Measurements from ENCODE around the gene SPRED2. TPM values are rescaled to one million over a fixed set of nuclear protein-coding genes. Genes with fewer than 3 reads are reported as not detected.
A peak's percentile ranks its signal among the peaks of the same experiment; 100 is the strongest.

The SPRED2 gene
- total RNA-seq, 2 experiments from 2014 or later: 6.1 to 8.9 TPM

DNA sequence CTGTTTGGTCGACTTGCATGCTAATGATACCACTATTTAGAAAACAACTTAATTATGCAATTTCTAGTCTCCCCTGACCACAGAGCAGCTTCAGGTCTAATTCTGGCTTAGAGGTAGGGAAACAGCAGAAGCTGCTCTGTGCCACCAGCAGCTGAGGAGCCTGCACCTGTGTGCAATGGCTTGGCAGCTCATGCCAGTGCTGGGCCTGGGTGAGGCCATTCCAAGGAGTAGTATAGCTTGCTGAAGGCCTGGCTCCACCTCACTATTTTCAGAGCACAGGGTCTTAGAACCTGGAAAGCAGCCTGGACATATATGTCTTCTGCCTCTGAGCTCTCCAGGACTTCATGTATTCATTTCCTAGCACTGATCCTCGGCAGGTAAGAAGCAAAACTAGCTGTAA lies 62.8 kb downstream of the SPRED2 start:
- H3K27ac Mint-ChIP-seq: no peak overlapping the region
- H3K4me3 Mint-ChIP-seq: no peak overlapping the region
- ChIA-PET CTCF (no interaction called here), POLR2A (interaction anchor here (0.6 kb wide), 1 partner anchor 17 kb away, joined by 3 read pairs; no protein-coding TSS in a partner anchor)
- no peaks in the 10 kb centered on the region for H3K27me3 Mint-ChIP-seq
- no peak for DNase-seq
- no peaks in the 10 kb centered on the region for H3K9me3 Mint-ChIP-seq
- H3K36me3 Mint-ChIP-seq: no peaks in the 10 kb centered on the region
- intact Hi-C loops (cut with micrococcal nuclease): no loop called here
- peaks cover 15% of the 10 kb centered on the region for H3K4me1 Mint-ChIP-seq (ENCODE audit: low read depth)

DNA sequence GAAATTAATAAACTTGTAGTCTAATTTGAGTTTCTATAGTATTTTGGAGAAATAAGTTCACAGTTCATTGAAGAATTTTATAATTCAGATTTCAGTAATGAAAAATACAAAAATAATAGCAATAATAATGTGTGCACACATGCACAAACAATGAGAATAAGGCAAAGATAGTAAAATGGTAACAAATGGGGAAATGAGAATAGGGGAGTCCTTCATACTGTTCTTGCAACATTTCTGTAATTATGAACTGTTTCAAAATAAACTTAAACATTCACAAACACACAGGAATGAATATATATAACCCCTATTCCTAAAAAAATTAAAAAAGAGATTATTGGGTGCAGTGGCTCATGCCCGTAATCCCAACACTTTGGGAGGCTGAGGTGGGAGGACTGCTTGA lies 63.9 kb downstream of the SPRED2 start:
- POLR2A ChIA-PET: interaction anchor here (0.9 kb wide), 1 partner anchor 9 kb away, joined by 4 read pairs; no protein-coding TSS in a partner anchor

DNA sequence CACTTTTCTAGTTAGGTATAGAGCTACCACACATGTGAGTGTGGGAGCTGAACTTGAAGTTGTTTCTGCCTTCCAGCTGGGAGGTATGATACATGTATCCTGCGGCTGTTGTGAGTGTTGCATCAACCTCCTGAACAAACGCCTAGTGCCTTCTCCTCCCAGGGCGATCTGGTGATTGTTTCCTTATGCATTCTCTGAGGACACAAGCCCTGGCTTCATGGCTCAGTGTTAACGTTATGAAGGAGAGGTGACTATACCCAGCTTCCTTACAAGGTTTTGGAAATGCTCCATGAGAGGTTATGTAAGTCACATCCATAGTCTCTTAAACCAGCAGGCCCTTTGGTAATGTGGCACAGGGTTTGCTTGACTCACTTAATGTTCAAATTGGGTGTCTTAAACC lies 64.9 kb downstream of the SPRED2 start:
- no peaks in the 10 kb centered on the region for H3K36me3 Mint-ChIP-seq

More for the DNA sequence above, 63.9 kb downstream of the SPRED2 start:
- Mint-ChIP-seq H3K4me3 (no peak overlapping the region), H3K27ac (no peak overlapping the region), H3K9me3 (no peaks in the 10 kb centered on the region), H3K36me3 (no peaks in the 10 kb centered on the region), H3K4me1 (ENCODE audit: low read depth) (peaks cover 12% of the 10 kb centered on the region), H3K27me3 (no peaks in the 10 kb centered on the region)
- intact Hi-C loops (cut with micrococcal nuclease): no loop called here
- CTCF ChIA-PET: interaction anchor here (0.7 kb wide), 1 partner anchor 58 kb away, joined by 3 read pairs; no protein-coding TSS in a partner anchor
- no peak for DNase-seq

DNA sequence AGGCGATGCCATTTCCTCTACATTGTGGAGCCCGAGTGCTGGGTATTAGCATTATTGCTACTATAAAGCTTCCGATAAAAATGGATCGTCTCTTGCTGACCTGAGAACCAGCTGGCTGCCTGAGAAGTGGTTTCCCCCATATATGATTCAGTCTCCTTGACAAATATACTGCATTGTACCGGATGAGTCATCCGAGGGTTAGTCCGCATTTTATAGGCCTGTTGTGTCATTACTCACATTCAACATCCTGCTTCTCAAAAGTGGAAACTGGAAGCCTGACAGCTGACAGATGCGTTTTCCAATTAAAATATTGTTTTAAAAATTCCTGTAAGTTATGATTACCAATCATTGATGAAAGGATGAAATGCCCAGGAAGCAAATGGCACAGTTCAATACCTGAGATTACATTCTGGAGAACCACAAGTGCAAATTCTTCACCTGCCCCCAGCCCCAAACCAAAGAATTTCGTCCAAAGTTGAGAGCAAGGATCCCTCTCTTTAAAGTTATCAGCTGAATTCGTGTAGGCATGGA lies 65.7 kb downstream of the SPRED2 start:
- intact Hi-C loops (cut with micrococcal nuclease): loop anchor here (1.0 to 2.0 kb wide), 4 partner anchors 8 to 65 kb away; no protein-coding TSS in a partner anchor
- H3K4me3 Mint-ChIP-seq: no peak overlapping the region

More for the DNA sequence above, 64.9 kb downstream of the SPRED2 start:
- no peak for DNase-seq
- no peak overlapping the region for H3K27ac Mint-ChIP-seq
- no peak overlapping the region for H3K4me3 Mint-ChIP-seq
- intact Hi-C loops (cut with micrococcal nuclease): loop anchor here (2.0 kb wide), 1 partner anchor 15 kb away; no protein-coding TSS in a partner anchor
- ChIA-PET POLR2A (interaction anchor here (0.7 to 0.9 kb wide), 2 partner anchors 10 to 15 kb away, joined by 3 to 4 read pairs; no protein-coding TSS in a partner anchor), CTCF (interaction anchor here (0.7 to 1.0 kb wide), 2 partner anchors 15 to 57 kb away, joined by 3 to 4 read pairs; no protein-coding TSS in a partner anchor)
- H3K27me3 Mint-ChIP-seq: no peaks in the 10 kb centered on the region
- H3K9me3 Mint-ChIP-seq: no peaks in the 10 kb centered on the region
- H3K4me1 Mint-ChIP-seq (ENCODE audit: low read depth): peaks cover 12% of the 10 kb centered on the region

DNA sequence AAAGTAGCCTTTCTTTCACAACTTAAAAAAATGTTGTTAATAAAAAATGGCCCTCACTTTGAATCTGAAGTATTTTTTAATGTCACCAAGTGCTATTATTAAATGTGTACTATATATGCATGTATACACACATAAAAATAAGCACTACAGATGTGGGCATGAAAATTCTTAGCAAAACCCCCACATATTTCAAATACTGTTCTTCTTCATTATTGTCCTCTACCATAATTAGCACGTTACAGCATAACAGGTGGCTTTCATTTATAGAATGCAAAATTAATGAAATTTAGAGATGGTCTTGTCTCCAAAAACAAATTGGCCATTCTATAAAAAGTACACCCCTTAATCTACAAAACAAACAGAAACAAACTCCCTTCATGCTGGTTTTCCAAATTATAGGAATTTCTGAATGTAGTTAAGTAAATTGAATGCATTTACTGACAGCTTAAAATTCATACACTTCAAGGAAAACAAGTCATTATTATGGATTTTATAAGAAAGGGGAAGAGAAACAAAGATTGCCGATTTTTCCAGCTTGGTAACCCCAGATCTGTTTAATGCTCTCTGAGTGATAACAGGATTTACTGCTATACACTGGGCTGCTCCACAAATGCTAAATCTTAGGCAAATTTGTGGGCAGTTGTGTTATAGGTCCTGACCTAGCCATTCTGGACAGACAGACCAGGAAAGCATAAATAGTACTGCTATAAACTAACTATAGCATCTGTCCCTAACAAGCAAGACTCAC lies 67.2 kb downstream of the SPRED2 start:
- CTCF ChIA-PET: interaction anchor here (1.2 to 1.5 kb wide), 2 partner anchors 15 to 26 kb away, joined by 3 to 5 read pairs; no protein-coding TSS in a partner anchor
- Mint-ChIP-seq H3K9me3 (no peaks in the 10 kb centered on the region), H3K4me1 (ENCODE audit: low read depth) (peaks cover 25% of the 10 kb centered on the region), H3K27ac (no peak overlapping the region), H3K27me3 (no peaks in the 10 kb centered on the region), H3K36me3 (no peaks in the 10 kb centered on the region), H3K4me3 (no peak overlapping the region)
- intact Hi-C loops (cut with micrococcal nuclease): no loop called here
- POLR2A ChIA-PET: no interaction called here
- DNase-seq: no peak

More for the DNA sequence above, 65.7 kb downstream of the SPRED2 start:
- H3K4me1 Mint-ChIP-seq (ENCODE audit: low read depth): peaks cover 19% of the 10 kb centered on the region
- H3K9me3 Mint-ChIP-seq: no peaks in the 10 kb centered on the region
- H3K27me3 Mint-ChIP-seq: no peaks in the 10 kb centered on the region
- CTCF ChIA-PET: interaction anchor here (1.0 kb wide), 1 partner anchor 16 kb away, joined by 5 read pairs; no protein-coding TSS in a partner anchor
- no peaks in the 10 kb centered on the region for H3K36me3 Mint-ChIP-seq
- DNase-seq: peak; percentile 56
- no peak overlapping the region for H3K27ac Mint-ChIP-seq
- POLR2A ChIA-PET: interaction anchor here (1.2 kb wide), 2 partner anchors 46 to 50 kb away, joined by 3 to 5 read pairs; no protein-coding TSS in a partner anchor

DNA sequence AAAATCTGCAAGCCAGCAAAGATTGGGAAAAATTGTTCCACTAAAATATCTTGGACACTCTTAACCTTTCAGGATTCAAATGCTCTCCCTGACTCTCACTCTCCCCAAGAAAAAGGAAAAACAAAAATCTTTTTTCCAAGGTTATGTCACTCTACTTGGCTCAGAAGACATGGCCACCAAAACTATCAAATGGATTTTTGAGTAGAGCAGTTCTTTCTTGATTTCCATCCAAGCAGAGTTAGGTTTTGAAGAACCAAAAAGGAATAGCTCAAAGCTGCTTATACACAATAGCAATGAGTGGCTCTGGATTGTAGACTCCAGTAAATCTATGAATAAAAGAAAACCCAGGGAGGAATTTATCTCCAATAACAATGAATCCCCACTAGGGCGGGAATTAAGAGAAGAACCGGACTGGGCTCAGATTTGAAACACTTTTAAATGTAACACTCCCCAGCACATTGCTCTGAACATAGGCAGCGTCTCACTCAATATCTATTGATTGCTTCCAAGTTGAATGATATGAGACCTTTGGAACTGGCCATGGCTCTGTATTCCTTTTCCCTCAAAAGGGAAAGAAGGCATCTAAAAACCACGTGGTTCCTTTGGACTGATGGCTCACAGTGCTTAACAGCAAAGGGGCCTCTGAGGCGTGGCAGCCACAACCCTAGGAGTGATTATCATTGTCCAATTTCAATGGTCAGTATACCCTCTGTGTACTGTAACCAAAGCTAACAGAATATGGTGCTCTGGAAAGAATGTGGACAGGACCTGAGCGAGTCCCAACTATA lies 68.3 kb downstream of the SPRED2 start:
- Mint-ChIP-seq H3K36me3 (no peaks in the 10 kb centered on the region), H3K27me3 (no peaks in the 10 kb centered on the region), H3K27ac (no peak overlapping the region), H3K4me1 (ENCODE audit: low read depth) (peaks cover 25% of the 10 kb centered on the region), H3K9me3 (no peaks in the 10 kb centered on the region), H3K4me3 (no peak overlapping the region)
- POLR2A ChIA-PET: no interaction called here
- CTCF ChIA-PET: interaction anchor here (1.2 to 1.5 kb wide), 2 partner anchors 13 to 25 kb away, joined by 3 to 5 read pairs; no protein-coding TSS in a partner anchor
- no peak for DNase-seq
- intact Hi-C loops (cut with micrococcal nuclease): no loop called here

DNA sequence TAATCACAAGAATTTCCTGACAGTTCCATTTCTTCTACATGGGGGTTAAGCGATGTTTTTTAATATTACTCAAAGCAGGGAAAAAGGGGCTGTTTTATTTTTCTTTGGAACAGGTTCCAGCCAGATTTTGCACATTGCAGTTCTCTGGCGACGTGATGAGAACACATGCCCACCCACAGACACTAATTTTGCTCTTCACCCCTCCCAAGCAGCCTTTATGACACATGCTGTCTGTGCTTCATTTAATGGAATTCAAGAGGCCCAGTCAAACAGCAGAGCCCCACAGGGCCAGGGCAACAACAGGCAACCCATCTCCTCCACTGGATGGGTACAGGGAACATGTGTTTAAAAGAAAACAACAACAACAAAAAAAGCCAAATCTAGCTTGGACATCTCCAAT lies 70.8 kb downstream of the SPRED2 start:
- DNase-seq: no peak
- Mint-ChIP-seq H3K4me1 (ENCODE audit: low read depth) (peaks cover 40% of the 10 kb centered on the region), H3K9me3 (no peaks in the 10 kb centered on the region), H3K27me3 (no peaks in the 10 kb centered on the region), H3K27ac (no peak overlapping the region), H3K4me3 (no peak overlapping the region), H3K36me3 (no peaks in the 10 kb centered on the region)
- CTCF ChIA-PET: no interaction called here
- intact Hi-C loops (cut with micrococcal nuclease): no loop called here
- POLR2A ChIA-PET: interaction anchor here (0.7 to 1.0 kb wide), 2 partner anchors 12 to 134 kb away, joined by 3 to 4 read pairs; partner anchors contain the start of gene ACTR2

DNA sequence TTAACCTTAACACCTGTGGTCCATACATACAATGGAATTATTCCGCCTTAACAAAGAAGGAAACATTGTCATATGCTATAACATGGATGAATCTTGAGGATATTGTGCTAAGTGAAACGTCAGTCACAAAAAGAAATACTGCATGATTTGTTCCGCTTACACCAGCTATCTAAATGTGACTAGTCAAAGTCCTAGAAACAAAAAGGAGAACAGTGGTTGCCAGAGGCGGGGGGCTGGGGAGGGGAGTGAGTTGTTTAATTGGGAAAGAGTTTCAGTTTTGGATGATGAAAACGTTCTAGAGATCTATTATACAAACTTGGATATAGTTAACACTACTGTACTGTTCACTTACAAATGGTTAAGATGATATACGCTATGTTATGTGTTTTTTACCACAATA lies 72.0 kb downstream of the SPRED2 start:
- H3K27ac Mint-ChIP-seq: no peak overlapping the region
- intact Hi-C loops (cut with micrococcal nuclease): no loop called here
- no peak overlapping the region for H3K4me3 Mint-ChIP-seq
- peaks cover 34% of the 10 kb centered on the region for H3K4me1 Mint-ChIP-seq (ENCODE audit: low read depth)
- ChIA-PET CTCF (no interaction called here), POLR2A (interaction anchor here (1.3 kb wide), 1 partner anchor 13 kb away, joined by 3 read pairs; no protein-coding TSS in a partner anchor)
- H3K27me3 Mint-ChIP-seq: no peaks in the 10 kb centered on the region
- no peaks in the 10 kb centered on the region for H3K36me3 Mint-ChIP-seq
- no peak for DNase-seq
- H3K9me3 Mint-ChIP-seq: no peaks in the 10 kb centered on the region

DNA sequence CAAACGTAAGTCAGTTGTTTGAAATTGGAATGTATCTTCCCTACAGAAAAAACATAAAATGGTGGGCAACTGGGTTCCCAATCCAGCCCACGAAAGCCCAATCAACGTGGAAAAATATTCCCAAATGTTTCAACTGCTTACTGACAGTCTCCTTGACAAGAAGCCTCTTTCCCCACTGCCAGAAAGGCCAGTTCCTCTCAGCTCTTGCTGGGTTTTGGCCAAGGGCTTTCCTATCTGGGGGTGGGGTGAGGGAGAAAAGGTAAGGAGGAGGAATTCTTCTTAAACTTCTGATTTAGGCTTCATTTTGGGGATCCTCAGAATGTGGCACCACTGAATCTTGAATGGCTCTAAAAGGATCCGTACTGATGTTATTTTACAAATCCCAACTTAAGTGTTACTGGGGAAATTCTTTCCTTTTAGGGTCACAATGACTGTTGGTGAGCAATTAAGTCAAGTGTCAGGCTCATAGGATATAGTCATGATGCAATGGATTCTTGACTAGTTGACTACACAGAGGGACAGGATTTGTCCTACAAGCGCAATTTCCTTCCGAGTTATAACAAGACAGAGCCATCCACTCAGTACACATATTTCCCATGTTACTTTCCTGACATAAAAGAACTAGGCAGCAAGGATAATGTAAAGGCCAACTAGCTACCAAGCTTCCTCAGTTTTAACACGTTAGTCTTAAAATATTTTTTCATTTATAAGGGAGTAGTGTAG lies 73.6 kb downstream of the SPRED2 start:
- CTCF ChIA-PET: interaction anchor here (1.6 to 2.5 kb wide), 2 partner anchors 24 to 39 kb away, joined by 3 to 13 read pairs; no protein-coding TSS in a partner anchor

DNA sequence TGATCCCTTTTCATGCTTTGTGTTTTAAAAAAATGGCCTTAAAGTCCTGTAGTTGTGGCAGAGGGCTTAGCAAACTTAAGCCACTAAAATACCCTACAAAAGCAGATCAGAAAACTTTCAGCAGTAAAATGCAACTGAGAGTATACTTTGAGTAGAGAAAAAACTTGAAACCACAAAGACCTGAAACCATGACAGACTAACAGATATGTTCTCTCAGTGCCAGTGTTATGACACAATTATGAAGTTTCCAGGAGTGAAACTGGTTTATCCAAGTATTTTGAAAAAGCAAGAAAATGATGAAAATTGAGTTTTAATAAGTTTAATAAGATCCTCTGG lies 74.5 kb downstream of the SPRED2 start:
- Mint-ChIP-seq H3K36me3 (no peaks in the 10 kb centered on the region), H3K27ac (peak overlapping the region; percentile 28), H3K27me3 (no peaks in the 10 kb centered on the region), H3K4me1 (ENCODE audit: low read depth) (peaks cover 34% of the 10 kb centered on the region), H3K9me3 (no peaks in the 10 kb centered on the region), H3K4me3 (no peak overlapping the region)
- ChIA-PET POLR2A (interaction anchor here (1.6 to 3.7 kb wide), 2 partner anchors 37 to 79 kb away, joined by 4 to 17 read pairs; no protein-coding TSS in a partner anchor), CTCF (interaction anchor here (1.6 to 2.5 kb wide), 2 partner anchors 25 to 38 kb away, joined by 3 to 13 read pairs; no protein-coding TSS in a partner anchor)
- DNase-seq: no peak
- intact Hi-C loops (cut with micrococcal nuclease): loop anchor here (1.0 to 5.0 kb wide), 5 partner anchors 8 to 131 kb away; partner anchors contain the start of gene ACTR2

More for the DNA sequence above, 73.6 kb downstream of the SPRED2 start:
- intact Hi-C loops (cut with micrococcal nuclease): loop anchor here (1.0 to 5.0 kb wide), 3 partner anchors 7 to 132 kb away; partner anchors contain the start of gene ACTR2
- H3K27ac Mint-ChIP-seq: no peak overlapping the region
- H3K36me3 Mint-ChIP-seq: no peaks in the 10 kb centered on the region
- no peaks in the 10 kb centered on the region for H3K9me3 Mint-ChIP-seq
- no peak for DNase-seq
- no peaks in the 10 kb centered on the region for H3K27me3 Mint-ChIP-seq
- peaks cover 34% of the 10 kb centered on the region for H3K4me1 Mint-ChIP-seq (ENCODE audit: low read depth)
- POLR2A ChIA-PET: interaction anchor here (1.3 to 3.7 kb wide), 2 partner anchors 15 to 38 kb away, joined by 3 to 17 read pairs; no protein-coding TSS in a partner anchor
- no peak overlapping the region for H3K4me3 Mint-ChIP-seq
